ENCODE data around the gene CISH.

Gene CISH

GRCh38 chr3:50572158-50572557 is 39.4 kb downstream of the CISH start:
- POLR2A ChIA-PET (ENCODE audit: low non-redundant PET): no interaction called here
- peak; percentile 35 for DNase-seq (ENCODE audit: low spot score)
- H3K27ac ChIP-seq: peak overlapping the region; percentile 35
- CTCF ChIA-PET: interaction anchor here (0.7 to 2.4 kb wide), 2 partner anchors 41 to 42 kb away, joined by 4 to 11 read pairs; no protein-coding TSS in a partner anchor
- peak; percentile 77 for TF ChIP-seq CTCF (conservative IDR thresholded peaks at IDR 0.05; ENCODE audit: low read depth)

DNA sequence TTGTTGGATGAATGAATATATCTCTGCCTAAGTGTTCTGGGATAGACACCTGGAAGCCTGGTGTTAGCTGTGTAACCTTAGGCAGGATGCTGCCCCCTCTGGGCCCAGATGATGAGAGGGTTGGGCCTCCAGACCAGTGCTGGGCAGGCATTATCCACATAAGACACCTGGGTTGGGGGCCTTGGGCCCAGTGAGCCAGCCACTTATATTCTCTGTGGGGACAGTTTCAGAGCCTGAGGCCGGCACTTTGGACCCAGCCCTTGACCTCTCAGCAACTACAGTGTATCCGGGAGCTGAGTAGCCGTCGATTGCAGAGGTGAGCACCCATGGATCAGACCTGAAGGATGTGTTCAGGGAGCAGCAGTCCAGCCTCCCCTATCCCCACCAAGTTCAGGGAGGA is 40.1 kb downstream of the CISH start:
- CTCF ChIA-PET: interaction anchor here (0.7 to 2.4 kb wide), 2 partner anchors 42 to 43 kb away, joined by 4 to 11 read pairs; no protein-coding TSS in a partner anchor
- H3K27ac ChIP-seq: peak overlapping the region; percentile 35
- POLR2A ChIA-PET (ENCODE audit: low non-redundant PET): no interaction called here
- no peak for DNase-seq (ENCODE audit: low spot score)
- TF ChIP-seq CTCF (conservative IDR thresholded peaks at IDR 0.05; ENCODE audit: low read depth): no peak

GRCh38 chr3:50570508-50571279 is 40.9 kb downstream of the CISH start:
- TF ChIP-seq CTCF (conservative IDR thresholded peaks at IDR 0.05; ENCODE audit: low read depth): no peak
- POLR2A ChIA-PET (ENCODE audit: low non-redundant PET): no interaction called here
- no peak for DNase-seq (ENCODE audit: low spot score)
- peak overlapping the region; percentile 14; the same call in 1 of the 2 replicates for H3K27ac ChIP-seq
- CTCF ChIA-PET: interaction anchor here (1.2 kb wide), 1 partner anchor 45 kb away, joined by 4 read pairs; no protein-coding TSS in a partner anchor

DNA sequence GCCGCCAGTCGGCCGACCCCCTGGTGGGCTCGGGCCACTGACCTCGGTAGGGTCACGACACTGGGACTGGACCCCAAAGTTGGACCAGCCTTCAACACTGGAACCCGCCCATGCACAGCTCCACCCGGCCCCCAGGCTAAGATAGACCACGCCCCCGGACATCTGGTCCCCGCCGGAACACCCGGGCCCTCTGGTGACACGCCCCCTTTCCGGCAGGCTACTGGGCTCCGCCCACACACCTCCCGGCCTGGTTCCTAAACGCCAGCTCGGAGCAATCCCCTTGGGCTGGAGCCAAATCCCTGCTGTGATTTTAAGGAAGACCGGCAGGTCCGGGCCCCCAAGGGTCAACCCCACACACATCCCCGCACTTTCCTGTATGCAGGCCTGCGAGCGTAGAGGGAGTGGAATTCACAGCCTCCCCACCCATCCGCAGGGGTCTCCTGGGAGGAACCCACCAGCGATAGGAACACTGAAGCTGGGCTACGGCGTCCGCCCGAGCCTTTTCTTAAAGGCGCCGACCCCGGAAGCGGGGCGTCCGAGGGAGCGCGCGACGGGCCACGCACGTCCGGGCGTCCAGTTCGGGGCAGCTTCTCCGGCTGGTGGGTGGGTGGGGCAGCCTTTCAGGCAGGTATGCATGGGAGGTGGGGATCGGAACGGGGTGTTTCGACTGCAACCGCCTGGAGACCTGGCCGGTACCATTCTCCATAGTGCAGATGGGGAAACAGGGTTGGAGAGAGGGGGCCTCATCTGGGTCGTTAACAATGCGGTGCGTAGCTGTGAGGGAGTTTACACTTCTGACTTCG is 42.4 kb downstream of the CISH start, which contains the start of gene HEMK1:
TSS of gene HEMK1 (plus strand) at position 576 of the 803 bp plus-strand sequence. CDS start 1,583 bp downstream, outside the sequence.
- peak; percentile 99 for DNase-seq (ENCODE audit: low spot score)
- ChIA-PET POLR2A (ENCODE audit: low non-redundant PET) (interaction anchor here (1.6 kb wide), 1 partner anchor 32 kb away, joined by 4 read pairs; no protein-coding TSS in a partner anchor), CTCF (no interaction called here)
- H3K27ac ChIP-seq: peak within 1 kb of the TSS; percentile 91
- TF ChIP-seq CTCF (conservative IDR thresholded peaks at IDR 0.05; ENCODE audit: low read depth): no peak

- peak within 1 kb of the TSS; percentile 91 for H3K27ac ChIP-seq
- CTCF ChIA-PET: no interaction called here
- POLR2A ChIA-PET (ENCODE audit: low non-redundant PET): no interaction called here
- DNase-seq (ENCODE audit: low spot score): peak; percentile 75
- TF ChIP-seq CTCF (conservative IDR thresholded peaks at IDR 0.05; ENCODE audit: low read depth): no peak
Observed at GRCh38 chr3:50567386-50568167, 44.0 kb downstream of the CISH start, which contains the start of gene C3orf18. Gene C3orf18 (minus strand): TSS chr3:50567747. CDS start chr3:50565699, 2,048 bp downstream.

GRCh38 chr3:50567011-50567385 is 44.6 kb downstream of the CISH start:
- no peak for TF ChIP-seq CTCF (conservative IDR thresholded peaks at IDR 0.05; ENCODE audit: low read depth)
- CTCF ChIA-PET: no interaction called here
- H3K27ac ChIP-seq: peak overlapping the region; percentile 91
- POLR2A ChIA-PET (ENCODE audit: low non-redundant PET): no interaction called here
- no peak for DNase-seq (ENCODE audit: low spot score)
